ENCODE results near the gene TXNRD1. TPM values are rescaled to one million over a fixed set of nuclear protein-coding genes. Genes with fewer than 3 reads are reported as not detected.

TXNRD1 gene
- total and polyA plus RNA-seq, 2 of the 8 experiments (the other 6 are each of a cell fraction or from before 2014, with no cell fraction given) = 56.8 to 127 TPM

DNA sequence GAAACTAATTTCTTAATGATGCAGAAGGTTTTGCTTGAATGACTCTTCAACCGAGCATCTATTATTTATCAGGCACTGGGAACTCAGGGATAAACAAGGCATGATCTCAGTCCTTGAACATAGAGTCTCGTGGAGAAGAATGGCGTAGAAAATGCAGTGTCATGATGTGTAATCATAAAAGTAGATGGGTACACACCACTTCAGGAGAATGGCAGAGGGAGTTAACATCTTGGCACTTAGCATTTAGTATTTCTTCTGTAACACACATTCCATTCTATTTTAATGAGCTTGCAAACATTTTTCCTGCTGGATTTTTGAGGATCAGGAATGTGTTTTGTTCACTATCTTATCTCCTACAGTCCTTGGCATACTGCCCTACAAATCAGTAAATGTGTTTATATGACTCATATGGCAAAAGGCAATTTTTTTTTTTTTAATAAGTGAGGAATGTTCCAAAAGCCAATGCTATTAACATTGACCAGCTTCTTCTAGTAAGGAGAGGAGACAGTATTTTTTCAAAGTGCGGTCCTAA lies 3.8 kb downstream of the TXNRD1 start:
- no peak overlapping the region for H3K27ac ChIP-seq (ENCODE audit: low read depth, low read length)
- H3K9me3 ChIP-seq (ENCODE audit: insufficient read depth in 2 of 2, low read depth in 1 of 2, low read length in 1 of 2) = no peaks in the 10 kb centered on the region
- H4K5ac ChIP-seq (ENCODE audit: insufficient read length, low read depth, low read length) = no peak overlapping the region
- no peak overlapping the region for H3K14ac ChIP-seq (ENCODE audit: insufficient read length)
- H3K23me2 ChIP-seq (ENCODE audit: low read depth, low read length) = no peaks in the 10 kb centered on the region; the same call in 1 of the 2 replicates
- H4K20me1 ChIP-seq (replicated peaks in 1 of 2; ENCODE audit: control insufficient read depth in 1 of 2, insufficient read depth in 2 of 2, low read length in 2 of 2) = no peaks in the 10 kb centered on the region
- H3K9ac ChIP-seq (replicated peaks in 1 of 4; ENCODE audit: extremely low read depth in 1 of 4, low read depth in 3 of 4, low read length in 3 of 4) = no peak overlapping the region
- H3K4ac ChIP-seq (replicated peaks; ENCODE audit: insufficient read length, low read depth, low read length) = no peak overlapping the region
- no peak overlapping the region for H2BK5ac ChIP-seq (ENCODE audit: low read depth, low read length)
- no peak overlapping the region for H3K4me3 ChIP-seq (ENCODE audit: extremely low read depth in 1 of 4, insufficient read depth in 2 of 4, low read depth in 3 of 4, low read length in 4 of 4)
- no peak overlapping the region for H2BK120ac ChIP-seq (replicated peaks; ENCODE audit: low read depth, low read length)
- H2AK5ac ChIP-seq (ENCODE audit: low read depth, low read length) = no peak overlapping the region
- H2BK15ac ChIP-seq (ENCODE audit: low read length) = no peak overlapping the region
- 85% methylated on average over 4 of the region's 4 CpGs; no CpG with 5 or more reads in 1 of the 2 experiments for WGBS, 2 experiments (ENCODE audit: extremely low coverage in 1 of 2, insufficient coverage in 1 of 2, insufficient read length in 1 of 2, insufficient replicate concordance in 2 of 2, low coverage in 1 of 2, low lambda C conversion rate in 2 of 2, missing lambda C conversion rate in 1 of 2)
- no peak overlapping the region for H3K4me2 ChIP-seq (ENCODE audit: insufficient read depth in 1 of 2, low read depth in 2 of 2, low read length in 2 of 2)
- H3K4me1 ChIP-seq (replicated peaks in 1 of 4; ENCODE audit: control insufficient read depth in 3 of 4, insufficient read depth in 4 of 4, low read length in 3 of 4) = no peaks in the 10 kb centered on the region
- no peak overlapping the region for H4K91ac ChIP-seq (replicated peaks; ENCODE audit: insufficient read length, low read length)
- peaks cover 0 to 12% (median 10%) of the 10 kb centered on the region in 4 experiments; a peak in 6 of 7 replicates for H3K27me3 ChIP-seq (replicated peaks in 1 of 4; ENCODE audit: control insufficient read depth in 3 of 4, extremely low read depth in 1 of 4, insufficient read depth in 3 of 4, low read length in 3 of 4)
- no peak overlapping the region for H3K56ac ChIP-seq (replicated peaks; ENCODE audit: insufficient read length, low read depth, low read length)
- no peak overlapping the region for H3K23ac ChIP-seq (ENCODE audit: insufficient read length)
- DNase-seq (ENCODE audit: low read depth in 1 of 2, low spot score in 2 of 2) = no peak
- ChIA-PET CTCF (ENCODE audit: partially characterized antibody) (interaction anchor here (0.7 to 1.5 kb wide), 4 partner anchors 16 to 831 kb away, joined by 3 to 6 read pairs (median 4); no protein-coding TSS in a partner anchor), POLR2A (ENCODE audit: partially characterized antibody) (interaction anchor here (0.7 to 1.3 kb wide), 3 partner anchors 16 to 86 kb away, joined by 3 to 5 read pairs (median 4); no protein-coding TSS in a partner anchor)
- no peaks in the 10 kb centered on the region for H3K36me3 ChIP-seq (ENCODE audit: control insufficient read depth in 2 of 4, insufficient read depth in 4 of 4, low read length in 3 of 4)
- no peak overlapping the region for H3K18ac ChIP-seq (ENCODE audit: extremely low read depth, low read length)
- no peak for TF ChIP-seq GTF2F1 (IDR thresholded peaks at IDR 0.05; ENCODE audit: borderline replicate concordance, low read depth, low read length)
- no peak for TF ChIP-seq CHD1 (IDR thresholded peaks at IDR 0.05; ENCODE audit: low read depth, low read length)
- no peak for TF ChIP-seq RNF2 (IDR thresholded peaks at IDR 0.05; ENCODE audit: borderline replicate concordance, low read depth, low read length, missing control alignments, poor library complexity, severe bottlenecking)
- no peak overlapping the region for H4K8ac ChIP-seq (ENCODE audit: extremely low read depth, insufficient read depth, low read length)
- H3K79me1 ChIP-seq (ENCODE audit: low read depth, low read length) = no peaks in the 10 kb centered on the region
- no peak overlapping the region for H2AFZ ChIP-seq (ENCODE audit: low read length)
- no peak for FAIRE-seq
- no peaks in the 10 kb centered on the region for H3K79me2 ChIP-seq (ENCODE audit: control insufficient read depth in 1 of 2, insufficient read depth in 2 of 2, low read length in 2 of 2)
- H2BK20ac ChIP-seq (ENCODE audit: low read length) = no peak overlapping the region
- no peak overlapping the region for H2BK12ac ChIP-seq (ENCODE audit: low read depth, low read length)

Measured in H1 (cell line).